Left colon (tissue), 2 donors: ENCODE measurements around the gene ABCB1. TPM values are rescaled to one million over a fixed set of nuclear protein-coding genes. Genes with fewer than 3 reads are reported as not detected.

Source experiments
- ATAC-seq: fragments of 200-7000 bp; cut with Tn5 transposase; one replicate; pipeline ENCODE4 v1.9.1; 2020; ENCODE audit warnings: mild to moderate bottlenecking, moderate library complexity
- DNase-seq, 2 donors: peaks; one replicate each; pipeline ENCODE4 v3.0.0-alpha.2; 2020
- intact Hi-C, 2 donors: fragments of 100-400 bp; cut with DNase I in 1 of 2; cut with micrococcal nuclease in 1 of 2; formaldehyde crosslinking; loops; one replicate each; pipeline versions ENCODE4 v1.11.2 to v1.14.0; 2022; cut with DNase I, micrococcal nuclease
- long read RNA-seq: library from polyadenylated mRNA; unstranded; transcript quantifications from one replicate; pipeline ENCODE4 v2.0.0, GENCODE V29; 2021
- total RNA-seq, 2 donors: library from RNA; stranded (reverse); fragmentation: NEBNext Ultra II Directional; extraction: Animal tissue kit (Norgen Biotek cat#: 25700); gene quantifications; one replicate each; pipeline ENCODE4 v1.2.1, GENCODE V29; 2021
- donor health status: DM: no; HTN: no; CAD: no.
- donor health status: DM: yes; HTN: yes; CAD: no.

Gene ABCB1
- 100 to 1,000 TPM in 1 of 2 donors, 10 to 100 TPM in 1; 30.5 to 259 TPM for total RNA-seq
- long read RNA-seq, full-length matches to known transcripts, result 20 of 30 reads
- long read RNA-seq, partial matches to known transcripts, result 7 of 30 reads
- long read RNA-seq, other reads (novel, unspliced or antisense), result 3 of 30 reads

DNA sequence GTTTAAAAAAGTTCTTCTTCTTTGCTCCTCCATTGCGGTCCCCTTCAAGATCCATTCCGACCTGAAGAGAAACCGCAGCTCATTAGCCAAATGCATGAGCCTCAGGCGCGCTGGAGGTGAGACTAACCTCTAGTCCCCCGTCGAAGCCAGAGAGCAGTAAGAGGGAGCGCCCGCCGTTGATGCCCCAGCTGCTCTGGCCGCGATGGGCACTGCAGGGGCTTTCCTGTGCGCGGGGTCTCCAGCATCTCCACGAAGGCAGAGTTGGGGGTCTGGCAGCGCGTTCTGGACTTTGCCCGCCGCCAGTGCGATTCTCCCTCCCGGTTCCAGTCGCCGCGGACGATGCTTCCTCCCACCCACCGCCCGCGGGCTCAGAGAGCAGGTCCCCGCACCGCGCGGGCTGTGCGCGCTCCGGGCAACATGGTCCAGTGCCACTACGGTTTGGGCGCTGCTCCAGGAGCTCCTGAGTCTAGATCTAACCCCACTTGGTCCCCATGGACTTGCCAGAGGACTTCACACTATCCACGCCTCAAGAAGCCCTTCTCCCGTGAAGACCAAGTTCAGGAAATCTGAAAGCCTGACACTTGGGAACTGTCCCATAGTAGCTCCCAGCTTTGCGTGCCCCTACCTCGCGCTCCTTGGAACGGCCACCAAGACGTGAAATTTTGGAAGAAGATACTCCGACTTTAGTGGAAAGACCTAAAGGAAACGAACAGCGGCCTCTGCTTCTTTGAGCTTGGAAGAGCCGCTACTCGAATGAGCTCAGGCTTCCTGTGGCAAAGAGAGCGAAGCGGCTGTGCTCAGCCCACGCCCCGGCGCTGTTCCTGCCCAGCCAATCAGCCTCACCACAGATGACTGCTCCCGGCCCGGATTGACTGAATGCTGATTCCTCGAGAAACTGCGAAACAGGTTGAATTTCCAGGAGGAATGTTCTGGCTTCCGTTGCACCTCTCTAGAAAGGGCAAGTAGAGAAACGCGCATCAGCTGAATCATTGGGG, at the start of gene ABCB1:
Gene ABCB1, minus strand, starts transcription at position 755 of the 995 bp plus-strand sequence. Its CDS starts 700 bp downstream, at position 55.
- DNase-seq, result peak; percentile 73 to 81
- peak; percentile 93 for ATAC-seq
- intact Hi-C loops, result no loop called here

GRCh38 chr7:87648316-87648715, 47.6 kb upstream of the ABCB1 start:
- intact Hi-C loops, result no loop called here
- ATAC-seq (no peak), DNase-seq (no peak)

DNA sequence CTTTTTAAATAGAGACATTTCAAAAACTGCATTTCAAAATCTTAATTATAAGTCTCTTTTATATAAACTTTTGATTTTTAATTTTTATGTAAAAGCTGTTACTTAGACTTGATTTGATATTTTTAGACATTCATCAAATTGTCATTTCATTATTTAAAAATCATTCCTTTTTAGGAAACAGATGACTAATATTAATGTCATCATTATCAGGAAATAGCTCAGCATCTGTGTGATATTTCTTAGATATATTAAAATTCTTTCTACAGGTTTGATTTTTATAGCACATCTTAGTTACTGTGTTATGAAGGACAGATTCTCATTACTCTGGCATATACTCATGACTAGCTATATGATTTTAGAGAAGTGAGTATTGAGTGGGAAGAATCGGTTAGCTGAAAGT, 44.8 kb upstream of the ABCB1 start:
- DNase-seq, result no peak
- intact Hi-C loops, result no loop called here
- no peak for ATAC-seq

GRCh38 chr7:87635921-87636320, 35.2 kb upstream of the ABCB1 start:
- intact Hi-C loops, result no loop called here
- no peak for ATAC-seq
- DNase-seq, result no peak

GRCh38 chr7:87628780-87629569, 28.3 kb upstream of the ABCB1 start:
- peak; percentile 54 to 75 for DNase-seq
- intact Hi-C loops, result no loop called here
- peak; percentile 77 for ATAC-seq

- ATAC-seq (peak; percentile 14), DNase-seq (peak in 1 of 2 donors; percentile 33)
- intact Hi-C loops, result no loop called here
Observed at GRCh38 chr7:87627634-87627994, 26.9 kb upstream of the ABCB1 start.

GRCh38 chr7:87625101-87625500, 24.4 kb upstream of the ABCB1 start:
- DNase-seq (no peak), ATAC-seq (no peak)
- intact Hi-C loops, result no loop called here

- DNase-seq (no peak), ATAC-seq (no peak)
- intact Hi-C loops, result no loop called here
Observed at GRCh38 chr7:87624628-87625027, 23.9 kb upstream of the ABCB1 start.

GRCh38 chr7:87615197-87615596, 14.5 kb upstream of the ABCB1 start:
- intact Hi-C loops, result no loop called here
- no peak for ATAC-seq
- no peak for DNase-seq

- no peak for DNase-seq
- intact Hi-C loops, result no loop called here
- no peak for ATAC-seq
Observed at GRCh38 chr7:87609916-87610315, 9.2 kb upstream of the ABCB1 start.

- DNase-seq (no peak), ATAC-seq (peak; percentile 87)
- intact Hi-C loops, result no loop called here
Observed at GRCh38 chr7:87608431-87608830, 7.7 kb upstream of the ABCB1 start.

DNA sequence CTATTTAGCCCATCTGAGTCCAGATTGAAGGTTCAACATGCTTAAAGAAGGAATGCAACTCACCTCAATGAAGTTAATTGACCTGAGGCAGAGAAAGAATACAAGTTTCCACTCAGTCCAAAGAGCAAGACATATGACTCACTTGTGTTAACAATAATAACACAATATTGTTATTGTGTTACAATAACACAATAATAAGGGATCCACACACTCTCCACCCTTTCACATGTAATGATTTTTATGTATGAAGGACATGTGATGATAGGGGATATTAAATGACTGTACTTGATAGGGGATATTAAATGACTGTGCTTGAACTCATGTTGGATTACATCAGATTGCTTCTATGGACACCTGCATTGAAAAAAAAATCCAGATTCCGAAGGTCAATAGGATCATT, 3.6 kb upstream of the ABCB1 start:
- no peak for DNase-seq
- peak; percentile 56 for ATAC-seq
- intact Hi-C loops, result no loop called here

DNA sequence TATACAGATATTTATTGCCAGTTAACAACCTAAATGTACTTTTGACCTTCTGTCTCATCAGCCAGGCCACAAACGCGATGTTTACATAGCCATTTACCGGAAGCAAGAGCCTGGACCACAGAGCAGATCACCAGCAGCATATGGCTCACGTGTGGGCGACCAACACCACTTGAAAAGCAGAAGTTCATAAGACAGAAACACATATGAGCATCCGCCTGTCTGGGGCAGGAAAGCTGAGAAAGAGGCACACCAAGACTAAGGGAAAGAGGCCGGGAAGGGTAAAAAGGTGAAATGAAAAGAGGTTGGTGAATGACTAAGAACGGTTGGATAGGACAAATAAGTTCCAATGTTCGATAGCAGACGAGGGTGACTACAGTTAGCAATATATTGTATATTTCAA, 1.3 kb downstream of the ABCB1 start:
- ATAC-seq (peak; percentile 58), DNase-seq (peak; percentile 38 to 46)
- intact Hi-C loops, result no loop called here

GRCh38 chr7:87598234-87599009, 2.3 kb downstream of the ABCB1 start:
- DNase-seq (no peak), ATAC-seq (no peak)
- intact Hi-C loops, result no loop called here

GRCh38 chr7:87596696-87597095, 4.0 kb downstream of the ABCB1 start:
- DNase-seq (no peak), ATAC-seq (no peak)
- intact Hi-C loops, result no loop called here

- DNase-seq (no peak), ATAC-seq (no peak)
- intact Hi-C loops, result no loop called here
Observed at GRCh38 chr7:87596136-87596535, 4.5 kb downstream of the ABCB1 start.

DNA sequence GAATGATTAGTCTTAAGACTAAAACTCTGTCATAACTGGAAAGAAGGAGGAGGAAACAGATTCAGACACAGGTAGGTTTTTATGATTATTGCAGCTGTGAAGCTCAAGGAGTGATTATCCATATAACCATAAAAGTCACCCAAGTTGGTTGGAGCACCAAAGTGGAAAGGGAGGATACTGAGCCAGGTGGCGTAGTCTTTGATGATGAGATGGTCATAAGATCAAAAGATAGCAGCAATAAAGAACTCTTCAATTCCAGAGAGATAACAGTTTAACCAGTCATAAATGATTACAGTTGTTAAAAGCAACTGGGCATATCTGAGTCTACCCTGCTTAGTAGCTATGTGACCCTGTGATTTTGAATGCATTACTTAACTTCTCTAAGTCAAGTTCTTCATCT, 8.4 kb downstream of the ABCB1 start:
- DNase-seq (peak in 1 of 2 donors; percentile 50), ATAC-seq (peak; percentile 95)
- intact Hi-C loops, result no loop called here

DNA sequence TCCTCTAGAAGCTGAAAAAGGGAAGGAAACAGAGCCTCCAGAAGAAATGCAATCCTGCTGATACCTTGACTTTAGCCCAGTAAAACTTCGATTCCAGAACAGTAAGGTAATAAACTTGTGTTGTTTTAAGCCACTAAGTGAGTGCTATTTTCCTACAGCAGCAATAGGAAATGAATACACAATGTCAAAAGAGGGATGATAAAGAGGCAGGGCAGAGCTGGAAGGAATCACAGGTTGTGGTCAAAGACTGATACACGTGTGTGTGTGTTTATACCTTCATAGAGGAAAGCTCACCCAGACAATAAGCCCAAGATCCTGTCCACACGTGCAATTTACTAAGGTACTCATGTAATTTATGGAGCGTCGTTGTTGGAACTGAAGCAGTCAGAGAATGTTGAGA, 9.5 kb downstream of the ABCB1 start:
- no peak for DNase-seq
- intact Hi-C loops, result no loop called here
- ATAC-seq, result peak; percentile 72

- ATAC-seq (no peak), DNase-seq (no peak)
- intact Hi-C loops, result no loop called here
Observed at GRCh38 chr7:87590578-87590977, 10.1 kb downstream of the ABCB1 start.
